ENCODE measurements around the gene AKAP13.

DNA sequence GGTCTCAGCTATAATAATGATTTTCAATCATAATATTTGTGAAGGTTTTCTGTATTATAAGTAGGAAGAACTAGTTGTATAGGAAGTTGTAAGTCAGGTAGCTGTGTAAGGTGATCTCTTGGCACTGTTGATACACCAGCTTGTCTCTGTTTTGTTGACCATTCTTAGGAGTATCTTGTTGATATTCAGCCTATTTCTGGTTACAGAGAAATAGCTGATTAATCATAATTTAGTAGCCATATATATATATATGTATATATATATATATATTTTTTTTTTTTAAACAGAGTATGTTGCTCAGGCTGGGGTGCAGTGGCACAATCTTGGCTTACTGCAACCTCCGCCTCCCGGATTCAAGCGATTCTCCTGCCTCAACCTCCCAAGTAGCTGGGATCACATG is 20.2 kb downstream of the AKAP13 start:
- TF ChIP-seq CTCF (IDR thresholded peaks at IDR 0.05) (no peak), POLR2A (IDR thresholded peaks at IDR 0.05) (no peak)
